GM12864 (cell line): Measurements from ENCODE around the gene UBALD1.

Experiments used
- DNase-seq: peaks from one replicate; pipeline ENCODE4 v3.0.0-alpha.2; 2011; ENCODE audit warnings: low read depth
- H3K4me3 ChIP-seq: 2 replicates; pipeline ENCODE4 v1.5.1; 2011; ENCODE audit warnings: mild to moderate bottlenecking, low read depth, low read length, control low read depth
- CTCF ChIP-seq: IDR thresholded peaks from 2 replicates; pipeline ENCODE4 v1.5.1; 2011; ENCODE audit warnings: low read depth, mild to moderate bottlenecking, moderate library complexity, low read length, control low read depth, inconsistent platforms; ENCODE audit errors: missing control alignments

Gene UBALD1

GRCh38 chr16:4656695-4657686 is 42.3 kb upstream of the UBALD1 start:
- no peak overlapping the region for H3K4me3 ChIP-seq
- DNase-seq, result no peak
- TF ChIP-seq CTCF, result no peak

- DNase-seq, result no peak
- no peak for TF ChIP-seq CTCF
- no peak overlapping the region for H3K4me3 ChIP-seq
Measured at GRCh38 chr16:4656221-4656620, 41.5 kb upstream of the UBALD1 start.

GRCh38 chr16:4655801-4656200 is 41.1 kb upstream of the UBALD1 start:
- no peak overlapping the region for H3K4me3 ChIP-seq
- DNase-seq, result no peak
- TF ChIP-seq CTCF, result no peak

DNA sequence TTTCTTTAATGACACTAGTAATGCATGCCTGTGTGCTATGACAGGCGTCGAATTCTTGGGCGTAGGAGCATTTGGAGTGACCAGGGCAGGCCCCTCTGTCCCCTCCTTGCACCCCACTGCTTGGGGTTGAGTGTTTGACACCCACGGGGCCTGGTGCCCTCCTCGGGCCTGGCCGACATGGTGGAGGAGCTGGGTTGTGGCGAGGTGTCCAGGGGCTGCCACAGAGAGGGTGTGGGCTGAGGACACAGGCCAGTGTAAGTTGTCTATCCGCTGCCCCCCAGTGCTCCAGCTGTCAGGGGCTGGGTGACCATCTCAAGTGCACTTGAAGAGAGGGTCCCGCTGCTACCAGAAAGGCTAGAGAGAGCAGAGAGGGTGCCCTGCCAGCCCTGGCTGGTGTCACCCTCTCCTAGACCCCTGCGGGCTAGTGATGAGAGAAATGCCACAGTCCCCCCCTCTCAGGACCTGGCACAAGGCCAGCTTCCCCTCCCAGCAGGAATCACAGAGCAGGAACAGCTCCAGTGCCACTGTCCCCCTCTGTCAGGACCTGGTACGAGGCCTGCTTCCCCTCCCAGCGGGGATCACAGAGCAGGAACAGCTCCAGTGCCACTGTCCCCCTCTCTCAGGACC is 40.4 kb upstream of the UBALD1 start:
- TF ChIP-seq CTCF, result no peak
- no peak overlapping the region for H3K4me3 ChIP-seq
- no peak for DNase-seq

GRCh38 chr16:4654011-4654963 is 39.6 kb upstream of the UBALD1 start:
- no peak overlapping the region for H3K4me3 ChIP-seq
- no peak for DNase-seq
- TF ChIP-seq CTCF, result no peak

GRCh38 chr16:4652561-4652960 is 37.9 kb upstream of the UBALD1 start:
- DNase-seq, result no peak
- H3K4me3 ChIP-seq, result no peak overlapping the region
- TF ChIP-seq CTCF, result no peak
